Stimulated activated effector memory CD8-positive, alpha-beta T cell treated with anti-CD3 and anti-CD28 coated beads, Interleukin-12 subunit alpha, Interleukin-12 subunit beta, amount 100 ng/mL, for 72 hours (primary cell): ENCODE measurements around the gene HSD17B10.

Experiments used
- ATAC-seq: fragments of 150-1000 bp; cut with Tn5 transposase; 2 replicates; pipeline ENCODE4 v1.10.0; 2021
- DNase-seq, 2 donors: peaks; one replicate each; pipeline ENCODE4 v3.0.0; 2021 to 2022; ENCODE audit warnings: low spot score in 2 of 2
- H3K27ac Mint-ChIP-seq: one replicate; pipeline ENCODE4 v1.8.0; 2022; ENCODE audit warnings: mild to moderate bottlenecking, mixed read lengths
- H3K36me3 Mint-ChIP-seq: one replicate; pipeline ENCODE4 v1.8.0; 2022; ENCODE audit warnings: mild to moderate bottlenecking, mixed read lengths
- H3K4me1 Mint-ChIP-seq: one replicate; pipeline ENCODE4 v1.8.0; 2022; ENCODE audit warnings: mixed read lengths
- H3K4me3 Mint-ChIP-seq: one replicate; pipeline ENCODE4 v1.8.0; 2022; ENCODE audit warnings: mild to moderate bottlenecking, mixed read lengths
- H3K9me3 Mint-ChIP-seq: one replicate; pipeline ENCODE4 v1.8.0; 2022; ENCODE audit warnings: mixed read lengths

Gene HSD17B10

DNA sequence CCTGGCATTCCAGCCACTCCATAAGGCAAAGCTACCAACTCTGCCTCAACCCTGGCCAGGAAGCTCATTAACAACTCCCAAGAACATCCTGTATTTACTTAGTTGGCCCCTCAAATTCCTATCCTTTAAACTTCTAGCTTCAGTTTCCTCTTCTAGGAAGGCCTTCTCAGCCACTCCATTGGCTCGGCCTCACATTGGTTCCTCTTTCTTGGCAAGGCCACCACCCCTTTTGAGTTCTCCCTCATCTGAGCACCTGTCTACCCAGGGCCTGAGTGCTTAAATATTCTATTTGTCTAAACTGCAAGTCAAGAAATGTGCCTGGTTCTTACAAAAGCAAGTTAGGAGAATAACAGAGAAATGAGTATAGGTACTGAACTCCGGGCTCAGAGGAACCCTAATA is 21.7 kb downstream of the HSD17B10 start:
- Mint-ChIP-seq H3K4me1 (no peaks in the 10 kb centered on the region), H3K9me3 (no peaks in the 10 kb centered on the region), H3K27ac (no peak overlapping the region), H3K4me3 (no peak overlapping the region), H3K36me3 (peaks cover 99% of the 10 kb centered on the region)
- no peak for ATAC-seq
- DNase-seq: no peak

DNA sequence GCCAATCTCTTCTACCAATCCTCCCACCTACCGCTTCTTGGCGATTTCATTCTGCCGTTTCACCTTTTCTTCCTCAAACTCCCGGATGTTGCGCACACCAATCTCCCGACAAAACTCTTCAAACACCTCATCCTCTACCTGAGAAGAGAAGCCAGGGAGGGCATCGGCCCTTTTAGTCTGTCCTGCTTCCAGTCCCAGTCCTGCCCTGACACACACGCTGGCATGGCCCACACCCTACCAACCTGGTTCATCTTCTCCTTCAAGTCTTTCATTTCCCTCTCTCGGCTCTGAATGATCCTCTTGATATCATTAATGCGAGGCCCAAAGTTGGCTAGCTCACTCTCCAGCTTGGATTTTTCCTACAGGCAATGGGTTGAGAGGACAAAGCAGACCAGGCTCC is 30.6 kb downstream of the HSD17B10 start:
- Mint-ChIP-seq H3K36me3 (peaks cover 94% of the 10 kb centered on the region), H3K27ac (peak overlapping the region; percentile 35)
- DNase-seq: no peak

DNA sequence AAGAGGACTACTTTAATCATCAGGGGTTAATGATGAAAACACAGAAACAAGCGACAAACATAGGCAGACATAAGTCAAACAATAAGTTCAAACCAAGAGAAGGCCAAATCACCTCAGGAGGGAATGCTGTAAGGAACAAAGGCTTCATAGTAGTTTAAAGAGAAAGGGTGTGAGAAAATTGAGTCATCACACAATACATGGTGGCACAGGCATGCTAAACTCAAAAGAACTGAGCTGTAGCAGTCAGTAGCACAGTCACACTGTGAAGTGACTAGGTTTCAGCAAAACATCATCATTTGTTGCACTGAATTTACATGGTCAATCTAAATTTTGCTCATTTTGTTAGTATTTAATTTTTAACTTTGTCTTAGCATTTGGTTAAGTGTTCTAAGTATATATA is 36.0 kb downstream of the HSD17B10 start:
- no peak for DNase-seq
- ATAC-seq: peak; percentile 57
- Mint-ChIP-seq H3K4me1 (no peaks in the 10 kb centered on the region), H3K27ac (no peak overlapping the region), H3K9me3 (no peaks in the 10 kb centered on the region), H3K36me3 (peaks cover 96% of the 10 kb centered on the region), H3K4me3 (no peak overlapping the region)

More for the DNA sequence above, 30.6 kb downstream of the HSD17B10 start:
- no peak overlapping the region for H3K4me3 Mint-ChIP-seq
- ATAC-seq: no peak
- no peaks in the 10 kb centered on the region for H3K4me1 Mint-ChIP-seq
- no peaks in the 10 kb centered on the region for H3K9me3 Mint-ChIP-seq

DNA sequence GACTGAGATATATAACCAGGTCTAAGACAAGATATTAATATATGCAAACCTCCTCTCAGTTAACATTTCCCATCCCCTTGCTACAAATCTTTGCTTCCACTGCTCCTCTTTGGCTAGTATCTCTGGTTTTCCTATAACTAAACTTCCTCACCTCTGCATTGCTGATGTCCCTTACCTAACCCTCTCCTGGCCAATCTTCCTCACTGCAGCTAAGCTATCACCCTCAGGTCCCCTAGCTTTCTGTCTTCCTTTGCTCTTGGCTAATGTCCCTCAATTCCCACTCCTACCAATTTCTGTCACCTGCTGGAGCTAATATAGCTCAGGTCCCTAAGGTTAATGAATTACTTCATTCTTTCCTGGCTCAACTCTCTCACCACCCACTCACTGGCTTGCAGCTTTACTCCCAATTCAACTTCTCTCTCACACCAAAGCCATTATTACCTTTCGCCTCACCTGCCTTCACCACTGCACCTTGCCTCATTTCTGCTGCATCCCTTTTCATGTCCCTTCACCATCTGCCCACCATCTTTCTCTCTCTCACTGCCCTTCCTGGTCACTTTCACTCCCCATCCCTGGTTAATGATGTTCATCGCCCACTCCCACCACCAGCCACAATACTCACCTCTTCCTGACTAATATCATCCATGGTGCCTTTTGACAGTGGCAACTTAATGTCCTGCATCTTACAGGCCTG is 38.4 kb downstream of the HSD17B10 start:
- Mint-ChIP-seq H3K4me3 (no peak overlapping the region), H3K36me3 (peaks cover 96% of the 10 kb centered on the region), H3K4me1 (no peaks in the 10 kb centered on the region), H3K27ac (peak overlapping the region; percentile 50), H3K9me3 (no peaks in the 10 kb centered on the region)
- no peak for DNase-seq
- no peak for ATAC-seq

DNA sequence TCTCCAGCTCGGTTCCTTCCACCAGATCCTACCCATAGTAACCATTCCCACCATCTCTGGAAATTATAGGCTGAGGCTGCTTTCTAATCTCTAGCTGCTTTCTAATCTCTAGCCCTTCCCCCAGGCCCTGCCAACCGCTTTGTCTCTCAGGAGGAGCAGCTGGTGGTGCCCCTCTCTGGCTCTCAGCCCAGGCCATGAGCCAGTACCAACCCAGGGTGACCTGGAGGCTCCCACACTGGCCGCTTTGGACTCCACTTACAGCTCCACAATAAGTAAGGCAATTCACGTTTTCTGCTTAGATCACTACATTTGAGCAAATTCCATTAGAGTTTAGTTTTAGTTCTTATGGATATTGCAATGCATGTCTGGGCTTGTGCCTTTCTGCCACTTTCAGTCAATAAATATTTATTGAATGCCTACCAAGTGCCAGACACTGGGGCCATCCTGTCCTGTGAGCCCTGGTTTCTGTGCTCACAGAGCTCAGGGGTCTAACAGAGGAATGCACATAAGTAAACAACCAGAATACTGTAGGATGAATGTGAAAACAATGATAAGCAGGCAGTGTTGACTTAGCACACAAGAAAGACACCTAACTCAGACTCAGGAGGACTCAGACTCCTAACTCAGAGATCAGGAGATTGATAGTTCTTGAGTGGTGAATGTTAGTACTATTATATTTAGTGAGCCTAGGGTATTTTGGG is 50.6 kb downstream of the HSD17B10 start:
- no peaks in the 10 kb centered on the region for H3K9me3 Mint-ChIP-seq
- no peak overlapping the region for H3K27ac Mint-ChIP-seq
- H3K36me3 Mint-ChIP-seq: peaks cover 94% of the 10 kb centered on the region
- no peaks in the 10 kb centered on the region for H3K4me1 Mint-ChIP-seq
- no peak overlapping the region for H3K4me3 Mint-ChIP-seq
- no peak for DNase-seq
- no peak for ATAC-seq
